Right cardiac atrium (tissue), 5 donors: Measurements from ENCODE around the gene FMO2. TPM values are rescaled to one million over a fixed set of nuclear protein-coding genes. Genes with fewer than 3 reads are reported as not detected.

Experiments
- ATAC-seq, 2 donors: fragments of 200-7000 bp; cut with Tn5 transposase; one replicate each; pipeline versions ENCODE4 v1.8.0 to v1.9.1; 2020; ENCODE audit warnings: moderate library complexity in 2 of 2, mild to moderate bottlenecking in 1 of 2
- DNase-seq, 3 donors: peaks; one replicate each; pipeline ENCODE4 v3.0.0-alpha.2; 2020
- H3K27ac ChIP-seq: one replicate; pipeline ENCODE4 v1.5.1; 2013; ENCODE audit warnings: mild to moderate bottlenecking, low read length, control low read depth, moderate library complexity
- H3K27me3 ChIP-seq: one replicate; pipeline ENCODE4 v1.6.1; 2013; ENCODE audit not compliant: control insufficient read depth, insufficient read depth
- H3K4me1 ChIP-seq: one replicate; pipeline ENCODE4 v1.6.1; 2013; ENCODE audit warnings: low read length; ENCODE audit not compliant: control insufficient read depth, insufficient read depth
- H3K4me3 ChIP-seq: one replicate; pipeline ENCODE4 v1.5.1; 2013; ENCODE audit warnings: low read length, control low read depth
- H3K9me3 ChIP-seq: one replicate; pipeline ENCODE4 v1.6.1; 2013; ENCODE audit warnings: low read length; ENCODE audit not compliant: control insufficient read depth
- WGBS: extraction: QIAGEN DNeasy Blood & Tissue Kit; methylation state at CpG from one replicate; pipeline ENCODE4 v1.1.7; 2013; 5-methylcytosine and 5-hydroxymethylcytosine counted together
- intact Hi-C, 4 donors: fragments of 100-400 bp; cut with DNase I; formaldehyde crosslinking; loops; one replicate each; pipeline versions ENCODE4 v1.11.0 to v1.14.0; 2022 to 2023
- polyA plus RNA-seq: library from polyadenylated mRNA; stranded (reverse); fragments of 200-250 nt; gene quantifications from one replicate; pipeline ENCODE4 v1.2.3, GENCODE V29; 2013
- total RNA-seq, 4 donors: library from RNA; stranded (reverse); fragmentation: NEBNext Ultra II Directional; extraction: Animal tissue kit (Norgen Biotek cat#: 25700); gene quantifications; one replicate each; pipeline ENCODE4 v1.2.1, GENCODE V29; 2021
- donor health status: healthy with polysubstance abuse.
- donor health status: DM: no; HTN: yes; CAD: no.
- donor health status: DM: no; HTN: no; CAD: no.
- donor health status: DM: no; HTN: yes; CAD: no; lungs with severe emphysema.
- donor health status: DM: yes; HTN: yes; CAD: no.

FMO2 gene
- total and polyA plus RNA-seq, 5 donors = 26.2 to 87.7 (median 63.6) TPM

- DNase-seq (peak in 2 of 3 donors; percentile 17 to 31), ATAC-seq (no peak)
- H3K27me3 ChIP-seq = no peaks in the 10 kb centered on the region
- no peak overlapping the region for H3K27ac ChIP-seq
- intact Hi-C loops = no loop called here
- 70% methylated on average over 2 of the region's 2 CpGs for WGBS
- no peak overlapping the region for H3K4me3 ChIP-seq
- H3K4me1 ChIP-seq = no peaks in the 10 kb centered on the region
- no peaks in the 10 kb centered on the region for H3K9me3 ChIP-seq
These were observed 32.6 kb upstream of the FMO2 start for GRCh38 chr1:171152549-171152948.

- Histone ChIP-seq H3K4me1 (no peaks in the 10 kb centered on the region), H3K4me3 (no peak overlapping the region), H3K9me3 (no peaks in the 10 kb centered on the region), H3K27me3 (no peaks in the 10 kb centered on the region), H3K27ac (no peak overlapping the region)
- no peak for ATAC-seq
- DNase-seq = no peak
- intact Hi-C loops = no loop called here
These were observed 29.6 kb upstream of the FMO2 start for GRCh38 chr1:171155484-171155883.

DNA sequence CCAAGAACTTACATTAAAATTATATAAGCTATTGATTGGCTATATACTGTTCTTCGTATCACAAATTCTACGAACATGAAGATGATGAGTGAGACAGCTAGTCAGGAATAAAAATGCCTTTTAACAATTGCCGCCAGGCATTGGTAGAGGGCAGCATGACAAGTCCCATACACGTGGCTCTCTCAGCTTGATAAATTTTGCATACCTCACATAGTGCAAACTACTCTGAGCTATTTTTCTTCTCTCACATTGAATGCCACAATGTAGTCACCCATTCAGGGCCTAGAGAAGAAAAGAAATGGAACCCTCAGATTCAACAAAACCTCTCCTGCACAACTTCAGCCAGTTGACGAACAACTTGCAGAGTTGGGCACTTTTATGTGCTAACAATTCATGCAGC lies 27.0 kb upstream of the FMO2 start:
- intact Hi-C loops = no loop called here
- no peaks in the 10 kb centered on the region for H3K9me3 ChIP-seq
- 67% methylated on average over 5 of the region's 5 CpGs for WGBS
- H3K27ac ChIP-seq = no peak overlapping the region
- no peak overlapping the region for H3K4me3 ChIP-seq
- ATAC-seq = peak in 1 of 2 donors; percentile 67
- peak in 1 of 3 donors; percentile 15 for DNase-seq
- no peaks in the 10 kb centered on the region for H3K27me3 ChIP-seq
- H3K4me1 ChIP-seq = peaks cover 3% of the 10 kb centered on the region

DNA sequence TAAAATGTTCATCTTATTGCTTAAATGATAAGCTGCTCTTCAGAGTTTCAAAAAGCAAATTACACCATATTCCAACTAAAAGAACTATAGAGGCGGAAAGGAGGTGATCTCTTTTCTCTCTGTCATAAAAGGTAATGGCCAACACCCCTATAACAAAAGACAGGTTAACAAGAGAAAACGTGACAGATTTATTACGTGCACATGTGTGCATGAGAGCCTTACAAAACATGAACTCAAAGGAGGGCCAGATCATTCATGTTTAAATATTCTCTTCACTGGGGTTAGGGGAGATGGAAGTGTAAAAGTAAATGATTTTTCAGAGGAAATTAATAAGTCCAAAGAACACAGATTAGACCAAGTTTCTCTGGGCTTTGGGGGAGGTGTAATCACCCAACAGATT lies 26.5 kb upstream of the FMO2 start:
- 92% methylated on average over 3 of the region's 3 CpGs for WGBS

DNA sequence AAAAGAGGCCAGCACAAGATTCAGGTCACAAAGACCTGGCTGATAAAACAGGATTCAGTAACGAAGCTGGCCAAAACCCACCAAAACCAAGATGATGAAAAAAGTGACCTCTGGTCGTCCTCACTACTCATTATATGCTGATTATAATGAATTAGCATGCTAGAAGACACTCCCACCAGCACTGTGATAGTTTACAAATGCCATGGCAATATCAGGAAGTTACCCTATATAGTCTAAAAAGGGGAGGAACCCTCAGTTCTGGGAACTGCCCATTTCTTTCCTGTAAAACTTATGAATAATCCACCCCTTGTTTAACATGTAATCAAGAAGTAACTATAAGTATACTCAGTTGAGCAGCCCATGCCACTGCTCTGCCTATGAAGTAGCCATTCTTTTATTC lies 26.0 kb upstream of the FMO2 start:
- H3K27ac ChIP-seq = no peak overlapping the region
- intact Hi-C loops = no loop called here
- 83% methylated on average over 2 of the region's 2 CpGs for WGBS
- H3K27me3 ChIP-seq = no peaks in the 10 kb centered on the region
- ATAC-seq (no peak), DNase-seq (no peak)
- H3K4me3 ChIP-seq = no peak overlapping the region
- H3K4me1 ChIP-seq = peaks cover 3% of the 10 kb centered on the region
- no peaks in the 10 kb centered on the region for H3K9me3 ChIP-seq

More for the DNA sequence above, 26.5 kb upstream of the FMO2 start:
- Histone ChIP-seq H3K27me3 (no peaks in the 10 kb centered on the region), H3K27ac (no peak overlapping the region), H3K4me3 (no peak overlapping the region), H3K9me3 (no peaks in the 10 kb centered on the region), H3K4me1 (peaks cover 3% of the 10 kb centered on the region)
- DNase-seq = no peak
- intact Hi-C loops = no loop called here
- ATAC-seq = no peak

DNA sequence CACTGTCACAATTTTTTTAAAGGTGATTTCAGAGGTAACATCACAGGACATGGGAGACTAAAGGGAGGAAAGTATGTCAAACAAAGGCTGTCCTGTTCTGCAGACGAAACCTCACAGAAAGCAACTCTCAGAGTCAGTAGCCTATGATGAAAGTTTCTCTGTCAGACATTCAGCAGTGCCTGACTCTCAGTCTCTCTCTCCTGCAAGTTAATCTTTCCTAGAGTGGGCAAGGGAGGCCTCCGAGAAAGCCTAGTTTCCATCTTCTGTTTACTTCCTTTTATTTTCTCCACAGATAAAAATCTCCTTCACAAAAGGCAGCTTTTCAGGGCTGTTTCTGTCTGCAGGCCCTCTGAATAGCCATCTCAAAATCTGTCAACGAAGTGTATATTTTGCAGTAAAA lies 24.9 kb upstream of the FMO2 start:
- ATAC-seq = peak; percentile 49 to 66
- no peak for DNase-seq

DNA sequence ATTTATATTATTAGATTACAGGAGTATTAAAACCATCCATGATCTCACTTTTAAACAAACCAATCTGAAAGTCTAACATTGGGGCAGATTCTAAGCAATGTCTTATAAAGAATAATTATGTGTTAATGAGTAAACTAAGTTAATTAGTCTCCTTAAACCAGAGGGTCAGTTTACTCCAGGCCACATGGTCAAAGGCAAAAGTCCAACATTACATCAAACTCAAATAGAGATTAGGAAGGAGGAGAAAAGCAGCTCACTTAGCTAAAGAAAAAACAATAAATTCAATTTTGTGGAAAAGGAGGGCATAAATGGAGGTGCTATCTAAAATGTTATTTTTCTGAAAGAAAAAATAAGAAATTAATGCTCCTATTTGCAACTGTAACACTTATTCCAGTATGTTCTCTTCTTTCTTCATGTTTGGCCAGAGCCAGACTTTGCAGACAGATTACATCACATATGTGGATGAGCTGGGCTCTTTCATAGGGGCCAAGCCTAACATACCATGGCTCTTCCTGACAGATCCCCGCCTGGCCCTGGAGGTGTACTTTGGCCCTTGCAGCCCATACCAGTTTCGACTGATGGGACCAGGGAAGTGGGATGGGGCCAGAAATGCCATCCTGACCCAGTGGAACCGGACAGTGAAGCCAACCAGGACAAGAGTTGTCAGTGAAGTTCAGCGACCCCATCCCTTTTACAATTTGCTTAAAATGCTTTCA lies 24.3 kb upstream of the FMO2 start:
- WGBS = 72% methylated on average over 4 of the region's 4 CpGs
- intact Hi-C loops = no loop called here
- H3K4me1 ChIP-seq = peaks cover 3% of the 10 kb centered on the region
- DNase-seq (peak; percentile 19 to 44 (median 40)), ATAC-seq (peak; percentile 74 to 82)
- H3K9me3 ChIP-seq = no peaks in the 10 kb centered on the region
- H3K27ac ChIP-seq = no peak overlapping the region
- no peaks in the 10 kb centered on the region for H3K27me3 ChIP-seq
- no peak overlapping the region for H3K4me3 ChIP-seq

More for the DNA sequence above, 24.9 kb upstream of the FMO2 start:
- intact Hi-C loops = no loop called here
- peaks cover 3% of the 10 kb centered on the region for H3K4me1 ChIP-seq
- 41% methylated on average over 3 of the region's 3 CpGs for WGBS
- no peaks in the 10 kb centered on the region for H3K27me3 ChIP-seq
- H3K9me3 ChIP-seq = no peaks in the 10 kb centered on the region
- H3K4me3 ChIP-seq = no peak overlapping the region
- H3K27ac ChIP-seq = peak overlapping the region; percentile 52

GRCh38 chr1:171161431-171161830 lies 23.7 kb upstream of the FMO2 start:
- no peak overlapping the region for H3K27ac ChIP-seq
- no peak for ATAC-seq
- intact Hi-C loops = no loop called here
- no peaks in the 10 kb centered on the region for H3K9me3 ChIP-seq
- no peak for DNase-seq
- no peak overlapping the region for H3K4me3 ChIP-seq
- H3K27me3 ChIP-seq = no peaks in the 10 kb centered on the region
- peaks cover 3% of the 10 kb centered on the region for H3K4me1 ChIP-seq

DNA sequence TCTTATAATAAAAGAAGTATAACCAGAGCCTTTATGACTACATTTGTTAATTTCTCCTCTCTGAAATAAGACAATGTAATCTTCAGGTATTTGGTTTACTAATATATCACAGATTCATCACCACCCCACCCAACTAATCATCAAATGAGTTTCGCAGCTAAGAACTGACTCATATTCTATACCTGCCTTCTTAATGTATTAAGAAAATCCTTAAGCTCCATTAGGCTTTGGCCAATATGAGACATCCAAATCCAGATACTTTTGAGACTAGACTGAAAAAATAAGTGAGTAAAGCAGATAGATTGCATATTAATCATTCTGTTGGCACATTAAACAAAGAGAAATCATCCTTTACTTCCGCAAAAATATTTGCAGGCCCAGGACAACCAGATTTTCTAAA lies 18.7 kb upstream of the FMO2 start:
- DNase-seq = no peak
- H3K27me3 ChIP-seq = no peaks in the 10 kb centered on the region
- ATAC-seq = no peak
- no peaks in the 10 kb centered on the region for H3K9me3 ChIP-seq
- no peak overlapping the region for H3K27ac ChIP-seq
- intact Hi-C loops = no loop called here
- WGBS = 93% methylated on average over 2 of the region's 2 CpGs
- no peak overlapping the region for H3K4me3 ChIP-seq
- no peaks in the 10 kb centered on the region for H3K4me1 ChIP-seq

DNA sequence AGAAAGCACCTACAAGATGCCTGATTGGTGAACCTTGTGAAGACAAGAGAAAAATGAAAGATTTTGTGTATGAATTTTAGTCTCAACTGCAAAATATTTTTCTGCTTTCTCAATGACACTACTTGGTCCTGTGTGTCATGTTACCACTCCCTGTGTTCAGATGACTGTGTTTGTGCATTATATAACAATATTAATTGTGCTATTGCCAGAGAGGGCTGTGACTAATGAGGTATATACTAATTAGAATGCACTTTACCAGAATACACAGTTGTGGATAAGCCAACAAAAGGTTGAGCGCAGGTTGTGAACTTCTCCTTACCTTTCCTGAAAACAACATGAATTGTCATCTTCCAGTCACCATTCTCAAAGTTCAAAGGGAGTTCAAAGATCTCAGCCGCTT lies 17.3 kb upstream of the FMO2 start:
- H3K4me3 ChIP-seq = no peak overlapping the region
- WGBS = 98% methylated on average over 2 of the region's 2 CpGs
- no peaks in the 10 kb centered on the region for H3K27me3 ChIP-seq
- H3K9me3 ChIP-seq = no peaks in the 10 kb centered on the region
- H3K4me1 ChIP-seq = no peaks in the 10 kb centered on the region
- ATAC-seq (no peak), DNase-seq (no peak)
- no peak overlapping the region for H3K27ac ChIP-seq
- intact Hi-C loops = no loop called here

DNA sequence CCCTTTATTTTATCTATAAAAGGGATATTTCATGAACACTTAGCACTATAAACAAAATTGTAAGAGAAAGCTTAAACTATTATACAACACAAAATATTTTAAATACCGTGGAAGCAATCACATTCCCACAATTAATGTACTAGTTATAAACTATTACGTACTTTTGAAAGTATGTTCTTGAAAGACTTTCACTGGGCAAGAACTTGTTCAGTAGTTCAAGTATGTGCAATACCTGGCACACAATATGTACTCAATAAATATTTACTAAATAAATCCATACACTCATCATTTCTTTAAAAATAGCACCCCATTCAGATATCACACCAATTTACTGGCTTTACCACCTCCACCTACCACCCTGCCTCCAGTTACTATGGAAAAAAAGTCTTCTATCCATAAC lies 12.6 kb upstream of the FMO2 start:
- Histone ChIP-seq H3K27ac (no peak overlapping the region), H3K9me3 (no peaks in the 10 kb centered on the region), H3K27me3 (no peaks in the 10 kb centered on the region), H3K4me1 (no peaks in the 10 kb centered on the region), H3K4me3 (no peak overlapping the region)
- WGBS = 90% methylated on average over 2 of the region's 2 CpGs
- intact Hi-C loops = loop anchor here in 1 of 4 donors (10.0 kb wide), 1 partner anchor 52 kb away; no protein-coding TSS in a partner anchor
- DNase-seq (no peak), ATAC-seq (no peak)

DNA sequence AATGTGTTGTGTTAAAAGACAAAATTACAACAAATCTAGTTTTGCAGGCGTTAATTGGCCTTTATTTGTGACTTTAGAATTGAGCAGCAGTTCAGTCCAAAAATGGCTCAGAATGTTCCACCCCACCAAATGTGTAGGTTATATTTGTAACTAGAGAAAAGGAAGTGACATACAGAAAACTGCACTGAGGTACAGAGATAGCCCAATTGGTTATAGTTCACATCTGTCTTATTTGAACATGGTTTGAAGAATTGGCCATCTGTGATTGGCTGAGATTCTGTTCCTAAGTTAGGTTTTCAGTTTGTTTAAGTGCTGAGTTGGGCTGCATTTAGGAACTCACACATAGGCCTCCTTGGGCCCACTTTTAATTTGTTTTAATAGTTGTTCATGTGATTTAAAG lies 12.0 kb upstream of the FMO2 start:
- H3K27me3 ChIP-seq = no peaks in the 10 kb centered on the region
- no peaks in the 10 kb centered on the region for H3K9me3 ChIP-seq
- intact Hi-C loops = loop anchor here in 1 of 4 donors (10.0 kb wide), 1 partner anchor 52 kb away; no protein-coding TSS in a partner anchor
- H3K27ac ChIP-seq = no peak overlapping the region
- DNase-seq = no peak
- WGBS = 95% methylated on average over 1 of the region's 1 CpG
- H3K4me1 ChIP-seq = no peaks in the 10 kb centered on the region
- ATAC-seq = no peak
- H3K4me3 ChIP-seq = no peak overlapping the region
